AG04450 (cell line): ENCODE results near the gene FREM2. TPM values are rescaled to one million over a fixed set of nuclear protein-coding genes. Genes with fewer than 3 reads are reported as not detected.

Experiments used
- CTCF ChIA-PET: fragments of 300-600, 350-600 bp; formaldehyde crosslinking; extraction: SDS; loops from one replicate; lab custom pipeline; 2022; ENCODE audit warnings: antibody characterized with exemption, inconsistent platforms; lab: Charles Lee
- POLR2A ChIA-PET: fragments of 350-600 bp; formaldehyde crosslinking; extraction: SDS; loops from one replicate; lab custom pipeline; 2021; ENCODE audit warnings: antibody characterized with exemption, inconsistent platforms; lab: Yijun Ruan, JAX
- DNase-seq: peaks from one replicate; pipeline ENCODE4 v3.0.0-alpha.2; 2011; ENCODE audit warnings: low read depth, low spot score
- H3K27ac ChIP-seq: one replicate; pipeline ENCODE4 v1.5.1; 2012; ENCODE audit warnings: low read depth, low read length, control low read depth
- H3K27me3 ChIP-seq: one replicate; pipeline ENCODE4 v1.6.0; 2012; ENCODE audit warnings: low read length; ENCODE audit not compliant: control insufficient read depth, insufficient read depth
- H3K4me3 ChIP-seq: 2 replicates; pipeline ENCODE4 v1.5.1; 2011; ENCODE audit warnings: mild to moderate bottlenecking, low read depth, low read length, control low read depth
- H3K9me3 ChIP-seq: 2 replicates; pipeline ENCODE4 v1.5.1; 2012; ENCODE audit warnings: low read length; ENCODE audit not compliant: control insufficient read depth, insufficient read depth
- polyA plus RNA-seq: library from polyadenylated mRNA; depleted of rRNA; stranded (reverse); fragments of >200 nt; gene quantifications from 2 replicates; pipeline ENCODE4 v1.2.3, GENCODE V29; 2011
- TF ChIP-seq, protein P1 (sequence below): IDR thresholded peaks from 2 replicates; pipeline ENCODE4 v1.5.1; 2011; ENCODE audit warnings: low read depth, low read length, control low read depth, inconsistent platforms

FREM2 gene
- polyA plus RNA-seq, 1 experiment: not detected

DNA sequence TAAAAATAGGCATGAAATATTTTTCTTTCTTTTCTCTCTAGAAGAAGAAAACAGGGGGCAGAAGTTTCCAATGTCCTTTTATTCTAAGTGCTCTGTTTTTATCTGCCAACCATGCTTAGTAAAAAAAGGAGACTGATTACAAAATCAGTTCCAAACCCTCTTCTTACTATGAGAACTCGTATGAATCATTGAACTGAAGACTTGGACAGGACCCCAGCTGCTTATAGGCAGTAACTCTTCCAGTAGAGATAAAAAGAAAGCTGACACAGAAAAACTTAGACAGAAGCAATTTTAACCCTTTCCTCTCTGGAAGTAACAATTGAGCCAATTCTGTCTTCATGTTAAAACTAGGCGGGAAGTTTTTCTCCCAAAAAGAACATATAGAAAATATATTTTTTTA is 24.5 kb upstream of the FREM2 start:
- Histone ChIP-seq H3K4me3 (no peak overlapping the region), H3K27ac (no peak overlapping the region), H3K27me3 (no peaks in the 10 kb centered on the region), H3K9me3 (no peaks in the 10 kb centered on the region)
- peak; percentile 6 for DNase-seq
- ChIA-PET CTCF (no interaction called here), POLR2A (no interaction called here)
- TF ChIP-seq, protein P1, sequence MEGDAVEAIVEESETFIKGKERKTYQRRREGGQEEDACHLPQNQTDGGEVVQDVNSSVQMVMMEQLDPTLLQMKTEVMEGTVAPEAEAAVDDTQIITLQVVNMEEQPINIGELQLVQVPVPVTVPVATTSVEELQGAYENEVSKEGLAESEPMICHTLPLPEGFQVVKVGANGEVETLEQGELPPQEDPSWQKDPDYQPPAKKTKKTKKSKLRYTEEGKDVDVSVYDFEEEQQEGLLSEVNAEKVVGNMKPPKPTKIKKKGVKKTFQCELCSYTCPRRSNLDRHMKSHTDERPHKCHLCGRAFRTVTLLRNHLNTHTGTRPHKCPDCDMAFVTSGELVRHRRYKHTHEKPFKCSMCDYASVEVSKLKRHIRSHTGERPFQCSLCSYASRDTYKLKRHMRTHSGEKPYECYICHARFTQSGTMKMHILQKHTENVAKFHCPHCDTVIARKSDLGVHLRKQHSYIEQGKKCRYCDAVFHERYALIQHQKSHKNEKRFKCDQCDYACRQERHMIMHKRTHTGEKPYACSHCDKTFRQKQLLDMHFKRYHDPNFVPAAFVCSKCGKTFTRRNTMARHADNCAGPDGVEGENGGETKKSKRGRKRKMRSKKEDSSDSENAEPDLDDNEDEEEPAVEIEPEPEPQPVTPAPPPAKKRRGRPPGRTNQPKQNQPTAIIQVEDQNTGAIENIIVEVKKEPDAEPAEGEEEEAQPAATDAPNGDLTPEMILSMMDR: no peak

DNA sequence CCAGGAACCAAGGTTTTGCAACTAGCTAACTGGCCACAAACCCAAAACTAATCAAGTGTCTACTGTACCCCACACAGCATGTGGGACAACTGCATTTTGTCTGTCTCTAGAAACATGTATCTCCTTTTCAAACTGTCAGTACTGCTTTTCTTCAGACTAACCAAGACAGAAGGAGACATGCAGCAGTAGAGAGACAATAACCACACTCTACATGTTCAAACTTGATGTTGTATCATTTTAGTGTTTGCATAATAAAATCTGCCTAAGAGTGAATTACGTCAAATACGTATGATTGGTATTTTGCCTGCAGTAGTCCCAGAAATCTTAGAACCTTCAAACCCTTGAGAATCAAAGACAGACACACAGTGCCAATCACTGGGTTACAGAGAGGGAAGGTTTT is 22.0 kb upstream of the FREM2 start:
- CTCF ChIA-PET: no interaction called here

DNA sequence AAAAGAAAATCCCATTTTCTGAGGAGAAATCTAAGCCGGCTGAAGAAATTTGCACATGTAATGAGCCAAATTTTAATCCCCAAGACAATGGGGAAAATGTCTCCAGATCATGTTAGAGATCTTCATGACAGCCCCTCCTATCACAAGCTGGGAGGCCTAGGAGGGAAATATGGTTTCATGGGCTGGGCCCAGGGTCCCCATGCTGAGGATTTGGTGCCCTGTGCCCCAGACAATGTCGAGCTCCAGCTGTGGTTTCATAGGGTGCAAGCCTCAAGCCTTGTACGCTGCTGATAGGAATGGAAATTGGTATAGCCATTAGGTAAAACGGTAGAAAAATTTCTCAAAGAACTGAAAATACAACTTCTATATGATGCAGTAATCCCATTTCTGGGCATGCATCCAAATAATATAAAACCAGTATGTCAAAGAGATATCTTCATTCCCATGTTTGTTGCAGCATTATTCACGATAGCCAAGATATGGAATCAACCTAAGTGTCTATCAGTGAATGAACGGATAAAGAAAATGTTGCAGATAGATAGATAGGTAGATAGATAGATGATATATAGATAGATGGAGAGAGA is 19.3 kb upstream of the FREM2 start:
- Histone ChIP-seq H3K27me3 (no peaks in the 10 kb centered on the region), H3K27ac (no peak overlapping the region), H3K9me3 (no peaks in the 10 kb centered on the region), H3K4me3 (no peak overlapping the region)
- ChIA-PET CTCF (no interaction called here), POLR2A (no interaction called here)
- no peak for DNase-seq
- TF ChIP-seq, protein P1: no peak

More for the DNA sequence above, 22.0 kb upstream of the FREM2 start:
- Histone ChIP-seq H3K27ac (no peak overlapping the region), H3K4me3 (no peak overlapping the region), H3K9me3 (no peaks in the 10 kb centered on the region), H3K27me3 (no peaks in the 10 kb centered on the region)
- TF ChIP-seq, protein P1: no peak
- POLR2A ChIA-PET: no interaction called here
- DNase-seq: no peak

DNA sequence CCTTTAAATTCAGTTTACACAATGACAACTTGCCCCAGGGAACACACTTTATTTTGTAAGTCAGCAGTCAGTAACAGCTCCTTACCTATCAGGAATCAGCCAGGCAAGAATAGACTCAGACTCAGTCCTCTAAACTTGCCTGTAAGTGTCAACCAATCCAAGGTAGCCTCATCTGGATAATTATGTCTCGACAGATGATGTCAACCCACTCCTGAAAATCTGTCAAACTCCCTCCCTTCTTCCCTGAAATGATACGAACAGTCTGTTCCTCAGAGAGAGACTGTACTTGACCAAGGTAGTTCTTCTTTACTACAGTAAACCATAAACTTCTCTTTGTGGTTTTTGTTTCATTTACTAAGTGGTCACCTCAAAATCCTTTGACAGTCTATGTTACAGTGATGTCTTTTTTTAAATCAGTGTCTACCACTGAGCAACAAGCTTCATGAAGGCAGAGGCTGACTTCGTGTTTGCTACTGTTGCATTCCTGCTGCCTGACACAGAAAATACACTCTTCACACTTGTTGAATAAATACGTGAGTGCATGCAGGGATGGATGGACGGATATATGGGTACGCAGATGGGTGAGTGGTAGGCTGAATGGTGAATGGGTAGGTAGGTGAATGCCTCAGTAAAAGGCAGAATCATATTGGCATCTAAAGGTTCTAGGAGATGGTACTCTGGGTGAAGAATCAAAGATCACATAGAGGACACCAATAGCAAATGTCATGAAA is 17.5 kb upstream of the FREM2 start:
- ChIA-PET CTCF (no interaction called here), POLR2A (no interaction called here)
- Histone ChIP-seq H3K4me3 (no peak overlapping the region), H3K9me3 (no peaks in the 10 kb centered on the region), H3K27ac (no peak overlapping the region), H3K27me3 (no peaks in the 10 kb centered on the region)
- TF ChIP-seq, protein P1: no peak
- DNase-seq: no peak

DNA sequence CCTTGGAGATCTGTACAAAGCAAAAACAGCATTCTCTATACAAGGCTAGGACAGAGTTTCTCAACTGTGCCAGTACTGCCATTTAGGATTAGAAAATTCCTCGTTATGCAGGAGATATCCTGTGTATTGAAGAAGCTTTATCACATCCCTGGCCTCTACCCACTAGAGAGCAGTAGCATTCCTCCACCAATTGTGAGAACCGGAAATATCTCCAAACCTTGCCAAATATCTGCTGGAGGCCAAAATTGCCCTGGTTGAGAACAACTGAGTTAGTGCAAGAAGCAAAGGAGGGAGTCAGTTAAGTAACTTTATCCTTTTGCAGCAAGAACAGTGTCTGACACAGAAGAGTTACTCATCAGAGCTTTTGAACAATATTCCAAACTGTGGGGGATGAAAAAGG is 16.2 kb upstream of the FREM2 start:
- ChIA-PET CTCF (no interaction called here), POLR2A (no interaction called here)
- no peak overlapping the region for H3K4me3 ChIP-seq
- DNase-seq: no peak
- H3K27me3 ChIP-seq: no peaks in the 10 kb centered on the region
- H3K27ac ChIP-seq: no peak overlapping the region
- H3K9me3 ChIP-seq: no peaks in the 10 kb centered on the region
- TF ChIP-seq, protein P1: no peak
